ENCODE results near the gene ARHGEF39. TPM values are rescaled to one million over a fixed set of nuclear protein-coding genes. Genes with fewer than 3 reads are reported as not detected.

Gene ARHGEF39
- total RNA-seq, 1 donor from 2014 or later: 0.79 TPM

DNA sequence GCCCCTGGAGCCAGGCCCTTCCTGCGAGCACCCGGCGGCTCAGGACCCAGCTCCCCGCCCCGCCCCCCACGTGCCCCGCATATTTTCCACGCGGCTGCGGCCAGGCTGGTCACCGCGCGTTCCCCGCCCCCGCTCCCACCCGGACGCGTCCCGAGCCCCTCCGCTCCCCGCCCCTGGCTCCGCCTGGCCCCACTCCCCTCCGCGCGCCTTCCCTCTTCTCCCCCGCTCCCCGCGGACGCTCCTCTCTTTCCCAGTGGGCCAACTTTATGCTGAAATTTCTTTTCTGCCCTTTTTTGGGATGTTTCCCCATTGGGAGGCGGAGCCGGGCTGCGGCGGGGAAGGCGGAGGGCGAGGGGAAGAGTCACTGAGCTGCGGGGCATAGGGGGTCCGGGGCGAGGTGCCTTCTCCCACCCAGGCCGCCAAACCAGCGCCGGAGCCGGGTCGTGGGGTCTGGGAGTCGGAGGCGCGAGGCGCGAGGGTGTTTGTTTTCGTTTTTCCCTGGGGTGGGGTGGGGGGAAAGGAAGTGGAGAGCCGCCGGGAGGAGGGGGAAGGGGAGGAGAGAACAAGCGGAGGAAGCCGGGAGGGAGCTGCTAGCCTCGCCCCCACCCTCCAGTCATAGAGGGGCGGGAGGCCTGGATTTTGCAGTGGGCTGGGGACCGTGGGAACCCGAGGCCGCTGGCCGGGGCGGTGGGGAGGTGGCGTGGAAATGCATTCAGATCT is 25.8 kb upstream of the ARHGEF39 start:
- H3K4me3 ChIP-seq (ENCODE audit: low read depth, low read length): peak overlapping the region; percentile 65
- DNase-seq (ENCODE audit: low read depth) (no peak), FAIRE-seq (no peak)
- TF ChIP-seq, protein P1, sequence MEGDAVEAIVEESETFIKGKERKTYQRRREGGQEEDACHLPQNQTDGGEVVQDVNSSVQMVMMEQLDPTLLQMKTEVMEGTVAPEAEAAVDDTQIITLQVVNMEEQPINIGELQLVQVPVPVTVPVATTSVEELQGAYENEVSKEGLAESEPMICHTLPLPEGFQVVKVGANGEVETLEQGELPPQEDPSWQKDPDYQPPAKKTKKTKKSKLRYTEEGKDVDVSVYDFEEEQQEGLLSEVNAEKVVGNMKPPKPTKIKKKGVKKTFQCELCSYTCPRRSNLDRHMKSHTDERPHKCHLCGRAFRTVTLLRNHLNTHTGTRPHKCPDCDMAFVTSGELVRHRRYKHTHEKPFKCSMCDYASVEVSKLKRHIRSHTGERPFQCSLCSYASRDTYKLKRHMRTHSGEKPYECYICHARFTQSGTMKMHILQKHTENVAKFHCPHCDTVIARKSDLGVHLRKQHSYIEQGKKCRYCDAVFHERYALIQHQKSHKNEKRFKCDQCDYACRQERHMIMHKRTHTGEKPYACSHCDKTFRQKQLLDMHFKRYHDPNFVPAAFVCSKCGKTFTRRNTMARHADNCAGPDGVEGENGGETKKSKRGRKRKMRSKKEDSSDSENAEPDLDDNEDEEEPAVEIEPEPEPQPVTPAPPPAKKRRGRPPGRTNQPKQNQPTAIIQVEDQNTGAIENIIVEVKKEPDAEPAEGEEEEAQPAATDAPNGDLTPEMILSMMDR (IDR thresholded peaks at IDR 0.05; ENCODE audit: insufficient read depth, low read length, severe bottlenecking): no peak
- peaks cover 8% of the 10 kb centered on the region for H3K36me3 ChIP-seq (ENCODE audit: control insufficient read depth, insufficient read depth, low read length)
- H3K27me3 ChIP-seq (ENCODE audit: control insufficient read depth, insufficient read depth, low read length): no peaks in the 10 kb centered on the region

DNA sequence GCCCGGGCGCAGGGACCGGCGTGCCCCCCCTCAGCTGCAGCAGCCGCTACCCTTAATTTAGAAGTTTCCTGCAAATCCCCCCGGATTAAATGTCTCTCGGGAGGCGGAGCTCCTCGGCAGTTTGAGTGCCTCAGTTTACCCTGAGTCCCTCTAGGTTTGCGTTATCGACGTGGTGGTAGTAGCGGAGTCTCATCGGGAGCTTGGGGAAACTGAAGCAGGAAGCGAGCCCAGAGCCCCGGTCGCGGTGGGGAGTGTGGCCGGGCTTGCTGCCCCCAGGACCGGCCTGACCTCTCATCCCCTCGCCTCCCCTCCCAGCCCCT is 25.3 kb upstream of the ARHGEF39 start:
- Histone ChIP-seq H3K36me3 (ENCODE audit: control insufficient read depth, insufficient read depth, low read length) (peaks cover 10% of the 10 kb centered on the region), H3K27me3 (ENCODE audit: control insufficient read depth, insufficient read depth, low read length) (no peaks in the 10 kb centered on the region), H3K4me3 (ENCODE audit: low read depth, low read length) (peak overlapping the region; percentile 65)
- FAIRE-seq (no peak), DNase-seq (ENCODE audit: low read depth) (no peak)
- TF ChIP-seq, protein P1 (IDR thresholded peaks at IDR 0.05; ENCODE audit: insufficient read depth, low read length, severe bottlenecking): no peak

DNA sequence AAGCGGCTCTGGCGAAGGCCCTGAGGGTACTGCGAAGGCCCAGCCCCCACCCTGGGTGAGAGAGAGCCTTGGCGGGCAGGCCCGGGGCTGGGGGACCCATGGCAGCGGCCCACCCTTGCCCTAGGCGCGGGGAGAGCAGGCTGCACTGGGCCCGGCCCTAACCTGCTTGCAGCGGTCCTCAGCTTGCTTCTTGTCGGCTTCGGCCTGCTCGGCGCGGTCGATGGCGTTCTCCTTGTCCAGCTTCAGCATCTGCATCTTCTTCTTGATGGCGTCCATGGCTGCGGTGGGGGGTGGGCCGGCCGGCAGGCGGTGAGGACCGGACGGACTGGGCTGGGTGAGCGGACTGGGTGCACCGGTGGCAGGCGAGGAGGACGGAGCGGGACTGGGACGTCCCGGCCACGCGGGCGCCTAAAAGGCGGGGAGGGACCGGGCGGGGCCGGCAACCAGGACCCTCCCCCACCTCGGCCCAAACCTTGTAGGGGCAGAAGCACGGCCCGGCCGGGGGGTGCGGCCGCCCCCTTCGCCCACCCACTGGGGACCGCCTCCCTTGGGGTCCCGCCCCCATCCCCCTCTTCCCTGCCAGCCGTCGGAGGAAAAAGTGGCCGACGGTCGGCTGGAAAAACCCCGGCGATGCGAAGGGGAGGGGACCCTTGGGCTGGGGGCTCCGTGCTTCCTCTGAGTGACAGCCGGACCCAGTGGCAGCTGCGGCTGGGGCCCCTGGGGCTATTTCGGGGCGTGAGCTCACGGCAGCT is 24.7 kb upstream of the ARHGEF39 start, which contains the start of gene TPM2:
TSS of gene TPM2 (minus strand) at position 384 of the 752 bp plus-strand sequence. CDS start at position 276, 108 bp downstream.
- FAIRE-seq (no peak), DNase-seq (ENCODE audit: low read depth) (no peak)
- Histone ChIP-seq H3K27me3 (ENCODE audit: control insufficient read depth, insufficient read depth, low read length) (no peaks in the 10 kb centered on the region), H3K36me3 (ENCODE audit: control insufficient read depth, insufficient read depth, low read length) (peaks cover 12% of the 10 kb centered on the region), H3K4me3 (ENCODE audit: low read depth, low read length) (peak within 1 kb of the TSS; percentile 65)
- TF ChIP-seq, protein P1 (IDR thresholded peaks at IDR 0.05; ENCODE audit: insufficient read depth, low read length, severe bottlenecking): no peak

DNA sequence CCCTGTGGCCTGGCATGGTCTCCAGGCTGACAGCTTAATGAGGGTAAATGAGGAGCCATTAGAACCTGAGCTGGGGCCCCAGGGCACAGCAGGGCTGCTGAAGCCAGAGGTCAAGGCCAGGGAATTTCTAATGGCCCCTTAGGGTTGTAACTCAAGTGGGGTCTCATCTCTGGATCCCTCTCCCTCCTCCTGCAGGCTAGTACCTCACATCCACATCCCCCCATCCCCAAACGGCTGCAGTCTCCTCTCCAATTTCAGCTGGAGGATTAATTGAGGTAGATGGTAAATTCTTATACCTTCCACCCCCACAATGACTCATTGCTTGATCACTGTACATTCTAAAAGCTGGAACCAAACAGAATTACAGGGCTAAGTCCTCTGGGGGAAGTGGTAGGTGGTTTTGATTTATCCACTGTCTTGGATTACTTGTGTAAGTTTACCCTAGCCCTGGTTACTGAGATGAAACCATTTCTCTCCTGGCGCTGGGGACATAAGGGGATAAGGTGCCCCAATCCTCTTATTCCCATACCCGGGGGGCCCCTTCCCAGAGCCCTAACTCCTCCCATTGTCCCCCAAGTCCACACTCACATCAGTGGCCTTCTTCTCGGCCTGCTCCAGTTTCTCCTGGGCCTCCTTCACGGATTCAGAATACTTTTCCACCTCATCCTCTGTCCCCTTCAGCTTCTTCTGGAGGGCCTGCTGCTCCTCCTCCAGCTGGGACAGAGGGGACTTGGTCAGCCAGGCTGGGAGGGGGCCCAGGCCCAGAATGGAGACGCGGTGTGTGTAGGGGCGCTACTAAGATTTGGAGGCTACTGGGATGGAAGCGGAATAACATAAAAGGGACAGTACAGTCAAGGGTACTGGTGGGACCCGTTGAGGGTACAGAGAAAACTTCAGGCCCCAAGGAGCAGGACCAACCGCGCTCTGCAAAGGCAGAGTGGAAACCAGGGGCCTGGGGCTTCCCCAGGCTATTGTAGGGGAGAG is 23.9 kb upstream of the ARHGEF39 start:
- TF ChIP-seq, protein P1 (IDR thresholded peaks at IDR 0.05; ENCODE audit: insufficient read depth, low read length, severe bottlenecking): no peak
- H3K4me3 ChIP-seq (ENCODE audit: low read depth, low read length): peak overlapping the region; percentile 65
- H3K36me3 ChIP-seq (ENCODE audit: control insufficient read depth, insufficient read depth, low read length): peaks cover 14% of the 10 kb centered on the region
- peak; percentile 89 for DNase-seq (ENCODE audit: low read depth)
- no peak for FAIRE-seq
- no peaks in the 10 kb centered on the region for H3K27me3 ChIP-seq (ENCODE audit: control insufficient read depth, insufficient read depth, low read length)

DNA sequence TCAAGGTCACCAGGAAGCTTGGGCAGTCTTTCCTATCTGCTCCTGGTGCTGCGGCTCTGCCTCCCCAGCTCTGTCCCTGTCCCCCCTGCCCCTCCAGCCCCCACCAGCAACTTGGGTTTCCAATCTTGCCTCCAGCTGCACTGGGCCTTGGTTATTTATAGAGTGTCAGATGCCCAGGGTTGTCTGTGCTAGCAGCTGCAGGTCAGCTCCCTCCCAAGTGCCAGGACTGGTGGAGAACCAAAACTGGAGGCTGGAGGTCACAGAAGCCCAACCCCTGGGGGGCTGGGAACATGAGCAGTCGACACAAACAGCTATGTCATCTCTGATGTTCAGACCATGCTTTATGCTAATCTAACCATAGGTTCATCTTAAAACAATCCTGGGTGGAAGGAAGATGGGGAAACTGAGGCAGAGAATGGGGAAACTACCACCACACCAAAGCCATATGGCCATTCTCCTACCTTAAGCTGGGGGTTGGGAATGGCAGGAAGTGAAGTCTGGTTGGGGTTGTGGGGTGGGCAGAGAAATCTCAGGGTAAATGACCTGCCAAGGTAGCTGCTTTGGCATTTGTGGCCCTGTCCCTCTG is 23.1 kb upstream of the ARHGEF39 start:
- Histone ChIP-seq H3K36me3 (ENCODE audit: control insufficient read depth, insufficient read depth, low read length) (peaks cover 18% of the 10 kb centered on the region), H3K27me3 (ENCODE audit: control insufficient read depth, insufficient read depth, low read length) (no peaks in the 10 kb centered on the region), H3K4me3 (ENCODE audit: low read depth, low read length) (no peak overlapping the region)
- TF ChIP-seq, protein P1 (IDR thresholded peaks at IDR 0.05; ENCODE audit: insufficient read depth, low read length, severe bottlenecking): no peak
- no peak for DNase-seq (ENCODE audit: low read depth)
- FAIRE-seq: no peak
